A549 (cell line): ENCODE results near the gene NBPF1.
"Not testable (repeated sequence)": the region's sequence is repeated elsewhere in the genome, so short reads cannot be mapped to it uniquely, and the experiment has no call there.

ENCODE experiments used
- EP300 ChIP-seq, 2 experiments: fragments of >200 bp; sonication (Bioruptor Twin); formaldehyde crosslinking; IDR thresholded peaks; 2 replicates in 1 of 2; 3 replicates in 1 of 2; pipeline ENCODE4 v1.6.1; 2016 to 2017
- HEYL ChIP-seq: fragments of 250-450 bp; sonication (Bioruptor Pico); IDR thresholded peaks from 2 replicates; pipeline ENCODE4 v1.8.0; 2021; ENCODE audit warnings: mild to moderate bottlenecking, moderate library complexity
- JUNB ChIP-seq: fragments of >200 bp; sonication (Bioruptor Twin); formaldehyde crosslinking; IDR thresholded peaks from 2 replicates; pipeline ENCODE4 v1.6.1; 2016
- NR3C1 ChIP-seq: fragments of >200 bp; sonication (Bioruptor Twin); formaldehyde crosslinking; IDR thresholded peaks from 3 replicates; pipeline ENCODE4 v1.6.1; 2017
- POLR2A ChIP-seq: IDR thresholded peaks from 2 replicates; pipeline ENCODE4 v1.6.1; 2012; ENCODE audit warnings: mild to moderate bottlenecking, low read length
- RAD21 ChIP-seq, 2 experiments: fragments of >200 bp in 1 of 2; sonication (Bioruptor Twin) in 1 of 2; formaldehyde crosslinking in 1 of 2; IDR thresholded peaks in 1 of 2; conservative IDR thresholded peaks in 1 of 2; 2 replicates in 1 of 2; 3 replicates in 1 of 2; pipeline ENCODE4 v1.6.1; 2012 to 2018; ENCODE audit warnings: inconsistent platforms in 1 of 2
- RARB ChIP-seq: fragments of 250-450 bp; sonication (Bioruptor Pico); IDR thresholded peaks from 2 replicates; pipeline ENCODE4 v1.8.0; 2021; ENCODE audit warnings: mild to moderate bottlenecking, moderate library complexity
- RNF2 ChIP-seq: fragments of 200-600 bp; sonication (generic); IDR thresholded peaks from 2 replicates; pipeline ENCODE4 v1.6.1; 2016; ENCODE audit warnings: low read depth, mild to moderate bottlenecking, antibody characterized with exemption, moderate library complexity, borderline replicate concordance
- SREBF2 ChIP-seq: fragments of 450-650 bp; IDR thresholded peaks from 2 replicates; pipeline ENCODE4 v1.6.1; 2014; ENCODE audit warnings: mild to moderate bottlenecking, moderate library complexity
- TP53 ChIP-seq: fragments of 250-450 bp; sonication (Bioruptor Pico); IDR thresholded peaks from 2 replicates; pipeline ENCODE4 v1.5.0; 2021; ENCODE audit warnings: mild to moderate bottlenecking, moderate library complexity
- TF ChIP-seq, protein P1 (sequence below): fragments of >200 bp; sonication (Bioruptor Twin); formaldehyde crosslinking; IDR thresholded peaks from 3 replicates; pipeline ENCODE4 v1.5.1; 2016
- TF ChIP-seq, protein P2 (sequence below): IDR thresholded peaks from 2 replicates; pipeline ENCODE4 v1.6.1; 2012

DNA sequence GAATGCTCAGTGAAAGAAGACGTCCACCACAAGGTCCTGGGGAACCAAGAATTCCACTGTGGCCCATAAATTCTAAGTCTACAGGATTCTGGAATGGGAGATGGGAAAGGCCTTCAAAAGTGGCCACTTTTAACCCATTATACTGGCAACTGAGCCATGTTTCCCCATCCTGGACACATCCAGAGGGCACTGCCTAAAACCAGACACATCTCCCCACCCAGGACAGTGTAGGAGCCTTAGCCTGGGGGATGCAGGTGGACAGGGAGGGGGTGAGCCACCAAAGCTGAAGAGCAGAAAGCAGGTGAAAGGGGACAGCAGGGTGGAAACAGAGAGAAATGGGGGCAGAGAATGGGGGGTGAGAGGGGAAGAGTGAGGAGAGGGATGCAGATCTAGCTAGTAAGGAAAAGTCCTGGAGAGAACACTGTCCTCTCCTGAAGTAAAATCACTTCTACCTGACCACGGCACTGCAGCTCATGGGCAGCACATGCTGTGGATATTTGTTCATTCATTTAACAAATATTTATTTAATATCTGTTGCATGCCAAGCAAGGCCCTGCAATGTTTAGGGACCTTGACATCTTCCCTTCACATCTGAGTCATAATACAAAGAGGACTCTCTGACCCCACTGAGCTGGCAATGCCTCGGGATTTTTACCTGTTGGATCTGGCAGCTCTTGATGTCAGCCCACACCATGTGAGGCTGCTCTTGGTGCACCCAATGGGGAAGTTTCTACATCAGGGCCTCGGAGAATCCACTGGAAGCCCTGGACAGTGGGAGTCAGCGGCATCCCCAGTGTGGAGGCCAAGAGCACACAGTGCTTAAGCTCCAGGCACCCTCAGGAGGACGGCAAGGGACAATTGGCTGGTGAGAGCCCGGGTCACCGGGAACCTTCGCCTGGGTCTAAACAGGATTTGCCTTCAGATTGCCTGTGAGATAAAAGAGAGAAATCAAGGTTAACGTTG, 5.2 kb downstream of the NBPF1 start:
- TF ChIP-seq POLR2A; JUNB; SREBF2; RNF2; RARB (CRISPR knock-in tag); RAD21 (conservative IDR thresholded peaks at IDR 0.05 in 1 of 2, IDR thresholded peaks at IDR 0.05 in 1 of 2); HEYL; EP300 (IDR thresholded peaks at IDR 0.05); TP53; NR3C1: not testable (repeated sequence)
- TF ChIP-seq, protein P1, sequence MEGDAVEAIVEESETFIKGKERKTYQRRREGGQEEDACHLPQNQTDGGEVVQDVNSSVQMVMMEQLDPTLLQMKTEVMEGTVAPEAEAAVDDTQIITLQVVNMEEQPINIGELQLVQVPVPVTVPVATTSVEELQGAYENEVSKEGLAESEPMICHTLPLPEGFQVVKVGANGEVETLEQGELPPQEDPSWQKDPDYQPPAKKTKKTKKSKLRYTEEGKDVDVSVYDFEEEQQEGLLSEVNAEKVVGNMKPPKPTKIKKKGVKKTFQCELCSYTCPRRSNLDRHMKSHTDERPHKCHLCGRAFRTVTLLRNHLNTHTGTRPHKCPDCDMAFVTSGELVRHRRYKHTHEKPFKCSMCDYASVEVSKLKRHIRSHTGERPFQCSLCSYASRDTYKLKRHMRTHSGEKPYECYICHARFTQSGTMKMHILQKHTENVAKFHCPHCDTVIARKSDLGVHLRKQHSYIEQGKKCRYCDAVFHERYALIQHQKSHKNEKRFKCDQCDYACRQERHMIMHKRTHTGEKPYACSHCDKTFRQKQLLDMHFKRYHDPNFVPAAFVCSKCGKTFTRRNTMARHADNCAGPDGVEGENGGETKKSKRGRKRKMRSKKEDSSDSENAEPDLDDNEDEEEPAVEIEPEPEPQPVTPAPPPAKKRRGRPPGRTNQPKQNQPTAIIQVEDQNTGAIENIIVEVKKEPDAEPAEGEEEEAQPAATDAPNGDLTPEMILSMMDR: not testable (repeated sequence)
- TF ChIP-seq, protein P2, sequence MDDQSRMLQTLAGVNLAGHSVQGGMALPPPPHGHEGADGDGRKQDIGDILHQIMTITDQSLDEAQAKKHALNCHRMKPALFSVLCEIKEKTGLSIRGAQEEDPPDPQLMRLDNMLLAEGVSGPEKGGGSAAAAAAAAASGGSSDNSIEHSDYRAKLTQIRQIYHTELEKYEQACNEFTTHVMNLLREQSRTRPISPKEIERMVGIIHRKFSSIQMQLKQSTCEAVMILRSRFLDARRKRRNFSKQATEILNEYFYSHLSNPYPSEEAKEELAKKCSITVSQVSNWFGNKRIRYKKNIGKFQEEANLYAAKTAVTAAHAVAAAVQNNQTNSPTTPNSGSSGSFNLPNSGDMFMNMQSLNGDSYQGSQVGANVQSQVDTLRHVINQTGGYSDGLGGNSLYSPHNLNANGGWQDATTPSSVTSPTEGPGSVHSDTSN: not testable (repeated sequence)
